Astrocyte of the spinal cord (primary cell): ENCODE data around the gene TASP1.
A peak's percentile ranks its signal among the peaks of the same experiment; 100 is the strongest.

ENCODE experiments used
- DNase-seq: peaks from one replicate; pipeline ENCODE4 v3.0.0; 2011; ENCODE audit warnings: low read depth, low spot score
- H3K4me3 ChIP-seq: 2 replicates; pipeline ENCODE4 v1.5.1; 2011; ENCODE audit warnings: low read depth, mild to moderate bottlenecking, low read length, moderate library complexity
- in situ Hi-C: cut with HindIII; loops from 2 replicates; pipeline ENCODE4 v1.10.0; 2017; ENCODE audit warnings: low sequenced_read_pairs
- TF ChIP-seq, protein P1 (sequence below): IDR thresholded peaks from 2 replicates; pipeline ENCODE4 v1.5.1; 2012; ENCODE audit warnings: low read depth, mild to moderate bottlenecking, low read length, inconsistent platforms

Gene TASP1

DNA sequence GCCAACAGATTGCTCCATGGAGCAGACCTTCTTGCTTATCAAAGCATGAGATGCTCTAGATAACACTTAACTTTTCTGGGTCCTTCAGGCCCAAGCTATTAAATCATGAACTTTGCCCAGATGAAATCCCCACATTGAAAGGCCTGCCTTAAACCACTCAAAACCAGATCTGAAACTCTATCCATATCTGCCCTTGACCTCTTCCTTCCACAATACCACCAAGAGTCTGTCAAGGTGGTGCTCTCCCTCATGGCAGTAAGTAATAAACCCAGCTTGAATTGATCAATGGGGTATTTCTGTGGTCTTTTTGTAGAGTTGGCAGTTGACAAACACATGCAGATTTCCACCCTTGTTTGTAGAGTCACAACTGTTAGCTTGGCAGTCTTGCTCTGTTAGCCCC lies 282.1 kb downstream of the TASP1 start:
- no peak for DNase-seq
- TF ChIP-seq, protein P1, sequence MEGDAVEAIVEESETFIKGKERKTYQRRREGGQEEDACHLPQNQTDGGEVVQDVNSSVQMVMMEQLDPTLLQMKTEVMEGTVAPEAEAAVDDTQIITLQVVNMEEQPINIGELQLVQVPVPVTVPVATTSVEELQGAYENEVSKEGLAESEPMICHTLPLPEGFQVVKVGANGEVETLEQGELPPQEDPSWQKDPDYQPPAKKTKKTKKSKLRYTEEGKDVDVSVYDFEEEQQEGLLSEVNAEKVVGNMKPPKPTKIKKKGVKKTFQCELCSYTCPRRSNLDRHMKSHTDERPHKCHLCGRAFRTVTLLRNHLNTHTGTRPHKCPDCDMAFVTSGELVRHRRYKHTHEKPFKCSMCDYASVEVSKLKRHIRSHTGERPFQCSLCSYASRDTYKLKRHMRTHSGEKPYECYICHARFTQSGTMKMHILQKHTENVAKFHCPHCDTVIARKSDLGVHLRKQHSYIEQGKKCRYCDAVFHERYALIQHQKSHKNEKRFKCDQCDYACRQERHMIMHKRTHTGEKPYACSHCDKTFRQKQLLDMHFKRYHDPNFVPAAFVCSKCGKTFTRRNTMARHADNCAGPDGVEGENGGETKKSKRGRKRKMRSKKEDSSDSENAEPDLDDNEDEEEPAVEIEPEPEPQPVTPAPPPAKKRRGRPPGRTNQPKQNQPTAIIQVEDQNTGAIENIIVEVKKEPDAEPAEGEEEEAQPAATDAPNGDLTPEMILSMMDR, result no peak
- no peak overlapping the region for H3K4me3 ChIP-seq
- in situ Hi-C loops, result no loop called here

DNA sequence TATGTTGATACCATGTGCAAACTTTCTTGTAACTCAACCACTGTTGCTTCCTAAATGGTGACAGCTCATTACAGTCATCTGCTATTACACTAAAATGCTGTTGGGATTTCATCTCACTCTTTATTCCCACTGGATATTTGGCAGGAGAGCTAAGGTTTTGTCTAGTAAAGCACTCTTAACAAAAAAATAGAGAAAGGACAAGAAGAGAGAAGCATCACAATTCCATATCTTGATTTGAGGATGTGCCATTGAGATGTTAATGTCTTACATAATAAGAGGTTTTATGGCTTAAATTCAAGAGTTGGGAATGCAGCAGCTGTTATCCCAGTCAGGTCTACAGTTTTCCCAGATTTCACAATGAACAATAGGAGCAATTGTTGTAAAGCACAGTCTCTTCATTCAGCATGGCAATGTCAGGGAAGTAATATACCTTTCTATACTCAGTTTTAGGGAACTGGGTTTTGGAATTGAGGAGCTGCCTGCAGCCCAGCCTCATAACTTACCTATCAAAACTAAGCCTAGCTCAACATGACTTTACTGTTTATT lies 282.7 kb downstream of the TASP1 start:
- no peak for DNase-seq
- in situ Hi-C loops, result no loop called here
- H3K4me3 ChIP-seq, result no peak overlapping the region
- TF ChIP-seq, protein P1, result no peak

DNA sequence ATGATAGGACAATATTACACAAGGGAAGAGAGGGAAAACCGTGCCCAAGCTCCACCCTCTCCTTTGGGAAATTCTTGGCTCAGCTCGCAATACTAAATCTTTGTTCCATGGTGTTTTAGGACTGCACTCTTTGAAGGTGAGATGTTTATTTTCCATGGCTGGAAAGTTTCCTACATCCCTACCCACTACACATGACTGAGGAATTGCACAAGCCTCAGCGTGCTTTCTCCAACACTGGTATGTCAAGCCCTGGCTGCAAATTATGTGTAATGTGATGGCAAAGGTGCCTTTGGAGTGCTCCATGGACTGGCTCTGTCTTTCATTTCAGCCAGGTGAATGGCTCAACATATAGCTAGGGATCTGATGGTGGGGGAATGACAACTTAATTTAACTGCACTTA lies 283.3 kb downstream of the TASP1 start:
- TF ChIP-seq, protein P1, result no peak
- no peak for DNase-seq
- no peak overlapping the region for H3K4me3 ChIP-seq
- in situ Hi-C loops, result no loop called here

DNA sequence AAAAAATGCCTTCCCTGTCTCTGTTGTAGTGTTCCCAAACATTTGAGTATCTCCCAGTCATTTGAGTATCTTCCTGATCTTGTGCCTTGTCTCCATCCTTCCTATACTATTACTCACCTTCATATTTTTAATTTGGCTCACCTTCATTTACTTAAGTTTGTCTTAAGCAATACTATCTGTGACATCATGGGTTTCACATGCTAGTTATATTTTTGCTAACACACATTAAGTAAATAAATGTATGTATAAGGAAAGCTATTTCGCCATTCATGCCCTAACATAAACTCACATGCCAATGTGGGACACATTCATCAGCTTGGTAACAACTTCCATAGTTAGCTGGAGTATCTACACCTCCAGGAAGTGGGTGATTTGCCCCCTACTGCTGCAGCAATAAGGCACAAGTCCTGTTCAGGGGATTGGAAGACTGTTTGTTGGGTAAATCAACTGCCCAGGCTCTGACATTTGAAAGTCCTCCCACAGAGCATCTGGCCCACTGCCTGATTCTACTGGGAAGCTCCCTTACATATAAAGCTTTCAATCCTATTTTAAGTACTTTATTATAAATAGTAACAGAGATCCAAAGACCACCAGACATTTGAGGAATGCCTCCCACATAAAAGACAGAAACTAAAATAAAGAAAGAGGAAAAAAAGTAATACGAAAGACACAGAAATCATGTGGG lies 285.3 kb downstream of the TASP1 start:
- no peak overlapping the region for H3K4me3 ChIP-seq
- TF ChIP-seq, protein P1, result no peak
- in situ Hi-C loops, result no loop called here
- peak; percentile 52 for DNase-seq

DNA sequence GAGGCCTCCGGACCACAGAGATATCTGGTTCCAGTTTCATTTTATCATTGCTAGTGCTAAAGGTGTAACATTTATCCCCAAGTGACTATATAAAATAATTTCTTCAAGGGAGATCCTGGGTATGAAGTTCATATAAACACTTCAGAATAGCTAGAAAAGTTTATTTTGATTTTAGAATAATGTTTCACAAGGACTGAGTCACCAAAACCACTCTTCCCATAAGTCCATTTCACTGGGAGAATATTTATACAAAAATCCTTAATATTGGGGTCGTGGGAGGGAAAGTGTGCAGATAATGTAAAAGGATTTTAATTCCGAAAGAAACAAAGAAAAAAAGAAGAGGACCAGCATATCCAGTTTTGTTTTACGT lies 289.5 kb downstream of the TASP1 start:
- no peak for DNase-seq
- TF ChIP-seq, protein P1, result no peak
- in situ Hi-C loops, result no loop called here
- no peak overlapping the region for H3K4me3 ChIP-seq

DNA sequence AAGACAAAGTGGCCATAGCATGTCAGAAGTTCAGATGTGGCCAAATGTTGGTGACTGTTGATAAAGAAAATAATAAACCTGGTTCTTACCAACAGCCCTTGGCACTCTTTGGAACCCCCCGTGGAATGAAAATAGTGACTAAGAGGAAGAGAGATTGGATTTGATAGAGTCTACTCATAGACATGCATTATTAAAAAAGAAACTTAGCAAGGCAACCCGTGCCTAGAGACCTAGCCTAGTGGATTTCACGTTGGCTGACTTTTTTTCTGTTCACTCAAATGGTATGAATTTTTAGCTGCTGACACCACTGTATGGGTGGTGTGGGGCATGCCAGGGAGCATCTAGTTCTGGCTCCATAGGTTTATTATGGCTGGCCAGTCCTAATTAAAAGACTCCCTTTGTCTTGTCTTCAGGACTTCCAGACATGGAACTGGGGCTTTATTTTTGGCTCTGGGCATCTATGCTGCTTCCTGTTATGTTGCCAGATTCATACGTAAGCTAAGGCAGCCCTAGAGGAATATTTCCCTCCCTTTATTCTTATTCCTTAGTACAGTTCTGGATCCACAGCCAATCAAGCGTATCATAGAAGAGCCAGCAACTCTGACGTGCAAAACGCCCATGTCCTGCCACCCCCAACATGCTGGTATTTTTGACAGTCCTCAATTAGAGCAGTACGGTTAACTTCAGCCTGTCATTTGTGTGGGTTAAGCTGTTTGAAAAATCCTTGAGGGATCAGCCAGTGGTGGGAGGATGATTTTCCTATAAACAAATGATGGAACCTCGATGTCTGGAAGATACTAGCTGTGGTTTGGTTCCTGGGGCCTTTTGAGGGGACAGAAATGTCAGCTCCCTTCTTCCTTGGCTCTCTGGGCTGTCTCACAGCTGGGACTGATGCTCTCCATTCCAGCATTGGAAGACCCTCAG lies 290.2 kb downstream of the TASP1 start:
- H3K4me3 ChIP-seq, result no peak overlapping the region
- TF ChIP-seq, protein P1, result no peak
- peak; percentile 58 for DNase-seq
- in situ Hi-C loops, result no loop called here
